ENCODE measurements around the gene CDH4.

CDH4 gene

GRCh38 chr20:61789329-61789728 lies 537.3 kb downstream of the CDH4 start:
- TF ChIP-seq CTCF (IDR thresholded peaks at IDR 0.05; ENCODE audit: extremely low read depth, missing control alignments), result no peak
- no peak for DNase-seq (ENCODE audit: low spot score)

- no peak for TF ChIP-seq CTCF (IDR thresholded peaks at IDR 0.05; ENCODE audit: extremely low read depth, missing control alignments)
- DNase-seq (ENCODE audit: low spot score), result no peak
Measured at GRCh38 chr20:61790116-61790827, 538.2 kb downstream of the CDH4 start.

GRCh38 chr20:61791995-61792394 lies 539.9 kb downstream of the CDH4 start:
- no peak for DNase-seq (ENCODE audit: low spot score)
- no peak for TF ChIP-seq CTCF (IDR thresholded peaks at IDR 0.05; ENCODE audit: extremely low read depth, missing control alignments)

- no peak for DNase-seq (ENCODE audit: low spot score)
- TF ChIP-seq CTCF (IDR thresholded peaks at IDR 0.05; ENCODE audit: extremely low read depth, missing control alignments), result no peak
Measured at GRCh38 chr20:61795669-61796630, 543.9 kb downstream of the CDH4 start.

GRCh38 chr20:61796738-61797137 lies 544.7 kb downstream of the CDH4 start:
- DNase-seq (ENCODE audit: low spot score), result no peak
- TF ChIP-seq CTCF (IDR thresholded peaks at IDR 0.05; ENCODE audit: extremely low read depth, missing control alignments), result no peak

GRCh38 chr20:61797200-61797599 lies 545.1 kb downstream of the CDH4 start:
- DNase-seq (ENCODE audit: low spot score), result no peak
- no peak for TF ChIP-seq CTCF (IDR thresholded peaks at IDR 0.05; ENCODE audit: extremely low read depth, missing control alignments)

- TF ChIP-seq CTCF (IDR thresholded peaks at IDR 0.05; ENCODE audit: extremely low read depth, missing control alignments), result no peak
- DNase-seq (ENCODE audit: low spot score), result no peak
Measured at GRCh38 chr20:61797971-61798411, 545.9 kb downstream of the CDH4 start.

All from GM20000 (cell line).